Stimulated activated CD4-positive, alpha-beta T cell treated with anti-CD3 and anti-CD28 coated beads, Interleukin-2, amount 100 ng/mL, for 24 hours (primary cell): Measurements from ENCODE around the gene LRP1B.

ENCODE experiments used
- DNase-seq, 2 donors: peaks; one replicate each; pipeline ENCODE4 v3.0.0-alpha.2; 2020

LRP1B gene

GRCh38 chr2:141497272-141497671 is 633.5 kb downstream of the LRP1B start:
- DNase-seq: no peak

DNA sequence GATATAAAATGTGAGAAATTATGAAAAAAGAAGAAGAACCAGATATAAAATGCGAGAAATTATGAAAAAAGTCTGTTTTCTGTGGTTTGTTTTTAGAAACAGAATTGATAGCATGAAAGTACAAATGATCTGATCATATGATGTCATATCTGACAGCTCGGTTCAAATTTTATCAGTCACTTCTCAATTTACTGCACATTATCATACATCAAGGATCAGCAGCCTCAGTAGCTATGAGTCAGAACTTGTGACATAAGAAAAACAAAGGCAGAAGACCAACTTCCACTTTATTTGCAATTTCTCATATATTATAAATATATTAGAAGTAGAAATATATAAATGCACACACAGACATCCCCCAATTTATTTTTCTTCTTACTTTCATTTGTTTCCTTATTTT is 634.0 kb downstream of the LRP1B start:
- DNase-seq: no peak

GRCh38 chr2:141493936-141494335 is 636.9 kb downstream of the LRP1B start:
- DNase-seq: no peak

DNA sequence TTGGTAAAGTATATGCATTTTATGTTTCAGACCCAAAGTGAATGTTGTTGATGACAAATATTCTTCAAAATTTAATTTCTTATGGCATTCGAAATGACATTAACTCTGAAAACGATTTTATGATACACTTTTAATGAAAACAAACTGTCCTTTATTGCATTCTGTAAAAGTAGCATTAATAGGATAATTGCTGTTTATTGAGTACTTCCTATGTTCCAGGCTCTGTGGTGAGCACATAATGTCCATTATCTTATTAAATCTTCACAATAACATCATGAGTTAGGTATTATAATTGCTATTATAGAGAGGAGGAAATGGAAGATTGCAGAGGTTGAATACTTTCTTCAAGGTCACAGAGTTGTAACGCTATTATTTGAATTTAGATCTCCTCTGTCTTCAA is 638.0 kb downstream of the LRP1B start:
- DNase-seq: no peak

DNA sequence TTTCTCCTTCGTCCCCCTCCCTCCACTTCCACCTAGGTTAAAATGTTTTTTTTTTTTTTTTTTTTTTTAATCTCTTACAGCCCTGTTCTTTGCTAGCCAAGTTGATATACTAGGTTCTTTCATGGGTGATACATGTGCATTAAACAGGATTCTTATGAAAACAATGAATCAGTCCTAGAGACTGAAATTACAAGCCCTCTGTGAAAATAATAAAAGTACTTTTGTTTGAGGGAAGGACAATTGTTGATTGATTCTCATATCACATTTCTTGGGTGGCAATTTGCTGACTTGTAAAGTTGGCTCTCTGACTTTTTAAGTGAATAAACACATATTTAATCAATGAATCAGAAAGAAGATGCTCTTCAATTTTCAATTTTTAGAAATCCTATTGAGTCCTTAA is 639.9 kb downstream of the LRP1B start:
- DNase-seq: no peak

GRCh38 chr2:141482697-141483096 is 648.1 kb downstream of the LRP1B start:
- no peak for DNase-seq

DNA sequence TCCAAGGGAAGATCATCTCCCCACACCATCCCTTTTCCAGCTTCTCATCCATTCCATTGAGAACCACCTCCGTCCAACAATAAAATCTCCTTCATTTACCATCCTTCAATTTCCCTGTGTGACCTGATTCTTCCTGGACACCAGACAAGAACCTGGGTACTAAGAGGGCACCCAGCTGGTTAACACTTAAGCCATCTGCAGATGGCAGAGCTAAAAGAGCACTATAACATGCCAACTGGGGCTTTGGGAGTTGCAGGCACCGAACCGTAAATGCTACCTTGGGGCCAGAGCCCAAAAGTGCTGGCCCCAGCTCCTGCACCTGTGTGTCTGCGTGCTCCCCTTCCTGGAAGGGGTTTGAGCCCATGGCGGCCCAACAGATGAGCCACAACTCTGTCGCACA is 655.0 kb downstream of the LRP1B start:
- no peak for DNase-seq

- no peak for DNase-seq
Observed at GRCh38 chr2:141468761-141469160, 662.1 kb downstream of the LRP1B start.

- no peak for DNase-seq
Observed at GRCh38 chr2:141467331-141467730, 663.5 kb downstream of the LRP1B start.

DNA sequence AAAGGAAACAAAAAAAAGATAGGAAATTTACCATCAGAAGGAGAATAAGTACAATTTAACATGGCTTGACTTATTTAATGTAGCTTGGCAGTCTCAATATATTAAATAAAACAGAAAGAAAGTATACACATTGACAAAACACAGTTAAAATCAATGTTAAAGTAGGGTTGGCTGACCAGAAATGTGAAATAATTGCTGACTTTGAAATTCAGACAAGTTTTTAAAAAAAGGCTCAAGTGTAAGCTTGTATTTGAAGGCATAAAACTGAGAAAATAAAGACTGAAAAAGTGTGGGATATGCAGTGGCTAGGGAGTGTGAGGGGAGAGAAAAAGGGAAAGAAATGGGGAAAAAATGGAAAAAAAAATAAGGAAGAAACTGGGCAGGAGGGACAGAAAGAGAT is 665.8 kb downstream of the LRP1B start:
- DNase-seq: no peak

DNA sequence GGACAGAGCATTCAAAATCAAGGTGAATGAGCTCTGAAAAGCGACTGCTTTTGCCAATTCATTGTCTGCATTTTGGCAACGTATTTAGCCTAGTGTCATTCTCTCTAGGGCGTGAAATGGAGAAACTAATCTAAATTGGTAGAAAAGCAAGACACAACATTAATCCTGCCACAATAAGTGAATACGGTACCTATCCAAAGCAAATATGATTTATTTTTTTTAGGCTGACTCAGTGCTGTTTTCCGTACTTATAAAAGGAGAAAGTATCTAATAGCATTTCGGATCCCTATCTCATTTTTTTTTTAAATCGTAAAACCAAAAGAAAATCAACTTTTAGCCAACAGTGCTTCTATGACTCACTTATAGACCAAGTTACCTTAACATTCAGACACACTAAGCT is 672.5 kb downstream of the LRP1B start:
- no peak for DNase-seq

GRCh38 chr2:141455877-141456276 is 674.9 kb downstream of the LRP1B start:
- no peak for DNase-seq

- no peak for DNase-seq
Observed at GRCh38 chr2:141455211-141455826, 675.5 kb downstream of the LRP1B start.

GRCh38 chr2:141440072-141440635 is 690.7 kb downstream of the LRP1B start:
- no peak for DNase-seq

DNA sequence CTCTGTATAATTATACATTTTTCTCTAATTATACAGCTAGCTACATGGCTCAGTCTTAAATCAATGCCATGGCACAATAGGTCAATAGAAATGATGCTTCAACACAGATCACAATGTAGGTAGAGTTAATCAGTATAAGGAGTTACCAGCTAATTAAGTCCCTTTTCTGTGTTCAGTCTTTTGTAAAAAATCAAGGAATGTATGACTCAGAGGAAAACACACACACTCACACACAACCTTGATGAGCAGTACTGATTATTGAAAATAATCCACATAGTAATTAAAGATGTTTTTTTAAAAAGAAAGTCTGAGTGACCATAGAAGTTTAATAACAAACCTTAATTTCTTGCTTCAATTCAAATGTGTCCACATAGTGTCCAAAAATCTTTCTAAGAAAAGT is 691.3 kb downstream of the LRP1B start:
- no peak for DNase-seq

DNA sequence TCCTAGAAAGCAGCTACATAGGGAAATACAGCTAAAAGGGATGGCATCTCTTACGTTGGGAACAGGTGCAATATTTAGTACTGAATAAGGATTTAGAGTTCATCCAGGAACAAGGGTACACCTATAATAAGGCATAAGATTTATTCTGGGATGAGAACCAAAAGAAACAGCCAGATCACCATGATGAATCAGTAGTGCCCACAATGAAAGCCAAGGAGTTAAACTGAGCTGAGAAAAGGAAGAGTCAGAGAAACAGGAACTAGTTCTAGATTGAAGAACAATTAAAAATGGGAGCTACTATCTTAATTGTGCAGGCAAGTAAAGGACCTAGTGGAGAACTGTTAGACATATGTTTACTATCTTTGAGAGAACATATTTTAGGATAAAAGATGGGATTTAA is 692.3 kb downstream of the LRP1B start:
- no peak for DNase-seq

- DNase-seq: no peak
Observed at GRCh38 chr2:141437521-141437920, 693.3 kb downstream of the LRP1B start.

GRCh38 chr2:141423124-141423523 is 707.7 kb downstream of the LRP1B start:
- no peak for DNase-seq

GRCh38 chr2:141417246-141417797 is 713.5 kb downstream of the LRP1B start:
- no peak for DNase-seq

DNA sequence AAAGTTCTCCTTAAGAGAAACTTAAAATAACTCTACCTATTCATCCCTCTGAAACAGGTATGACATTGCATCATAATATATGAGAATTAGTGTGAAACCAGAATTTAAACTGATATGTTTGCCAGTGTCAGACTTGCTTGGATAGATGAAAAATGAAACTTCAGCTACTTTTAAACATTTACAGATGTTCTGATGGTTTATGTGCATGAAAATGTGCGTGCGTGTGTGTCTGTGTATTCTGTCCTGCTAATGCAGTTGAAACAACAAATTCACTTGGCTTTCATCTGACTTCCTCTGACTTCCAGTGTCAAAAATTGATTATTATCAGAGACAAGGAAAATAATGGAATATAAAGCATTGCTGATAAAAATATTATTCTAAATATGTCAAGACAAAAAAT is 719.4 kb downstream of the LRP1B start:
- DNase-seq: no peak

- DNase-seq: no peak
Observed at GRCh38 chr2:141399270-141399669, 731.5 kb downstream of the LRP1B start.

DNA sequence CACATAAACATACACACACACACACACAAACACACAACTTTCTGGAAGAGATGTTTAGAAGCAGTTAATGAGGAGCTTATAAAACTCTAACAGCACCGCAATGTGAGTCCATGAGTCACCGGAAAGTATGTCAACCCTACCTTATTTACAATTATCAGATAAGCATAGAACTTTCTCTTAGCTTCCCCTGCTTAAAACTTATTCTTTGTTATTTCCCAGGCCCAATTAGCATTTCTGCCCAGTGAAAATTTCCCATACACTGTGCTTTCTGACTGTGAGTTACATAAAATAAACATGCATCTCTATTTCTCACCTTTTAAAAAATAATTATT is 737.6 kb downstream of the LRP1B start:
- no peak for DNase-seq

DNA sequence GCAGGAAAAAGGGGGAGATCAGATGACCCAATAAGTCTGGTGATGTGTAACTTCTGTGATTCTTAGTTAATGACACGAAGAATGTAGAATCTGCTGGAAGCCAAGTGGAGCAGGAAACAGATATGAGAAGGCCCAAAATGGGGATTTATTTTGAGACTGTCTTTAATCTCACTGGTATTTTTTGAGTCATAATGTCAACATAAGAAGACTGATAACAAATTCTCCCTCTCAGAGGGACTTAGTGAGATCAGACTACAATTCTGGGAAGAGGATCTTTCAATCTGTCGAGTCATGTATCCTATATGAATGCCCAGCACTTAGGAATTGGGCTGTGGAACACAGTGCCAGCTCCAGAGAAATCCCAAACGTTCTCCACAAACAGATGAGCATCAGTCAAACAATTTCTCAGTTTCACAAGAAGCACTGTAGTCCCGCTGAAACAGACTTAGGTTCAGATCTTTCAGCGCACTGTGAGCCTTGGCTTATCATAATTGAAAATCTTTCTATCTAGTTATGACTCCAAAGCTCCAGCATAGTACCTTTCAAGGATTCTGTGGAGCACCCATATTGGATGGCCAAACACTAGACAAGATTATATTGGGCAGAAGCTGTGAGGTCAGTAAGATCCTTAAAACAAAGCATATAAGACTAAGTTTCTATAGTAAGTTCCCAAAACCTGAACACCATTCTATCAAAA is 738.2 kb downstream of the LRP1B start:
- no peak for DNase-seq

DNA sequence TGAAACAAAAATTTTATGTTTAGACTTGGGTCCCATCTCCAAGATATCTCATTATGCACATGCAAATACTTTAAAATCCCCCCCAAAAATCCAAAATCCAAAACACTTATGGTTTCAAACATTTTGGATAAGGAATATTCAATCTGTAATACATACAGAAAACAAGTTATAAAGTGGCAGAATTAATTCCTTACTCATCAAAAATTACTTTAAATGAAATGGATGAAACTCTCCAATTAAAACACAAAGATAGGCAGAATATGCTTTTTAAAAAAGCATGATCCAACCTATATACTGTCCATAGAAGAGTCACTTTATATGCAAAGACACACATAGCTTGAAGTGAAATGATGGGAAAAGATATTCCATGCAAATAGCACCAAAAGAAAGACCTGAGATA is 744.6 kb downstream of the LRP1B start:
- DNase-seq: no peak

GRCh38 chr2:141384676-141385075 is 746.1 kb downstream of the LRP1B start:
- DNase-seq: no peak
